HG03108 (cell line): Measurements from ENCODE around the gene FBXO41.

ENCODE experiments used
- ATAC-seq: cut with Tn5 transposase; IDR thresholded peaks from one replicate; pipeline ENCODE4 v1.9.1; 2021; ENCODE audit warnings: moderate library complexity; ENCODE audit not compliant: unreplicated experiment

FBXO41 gene

DNA sequence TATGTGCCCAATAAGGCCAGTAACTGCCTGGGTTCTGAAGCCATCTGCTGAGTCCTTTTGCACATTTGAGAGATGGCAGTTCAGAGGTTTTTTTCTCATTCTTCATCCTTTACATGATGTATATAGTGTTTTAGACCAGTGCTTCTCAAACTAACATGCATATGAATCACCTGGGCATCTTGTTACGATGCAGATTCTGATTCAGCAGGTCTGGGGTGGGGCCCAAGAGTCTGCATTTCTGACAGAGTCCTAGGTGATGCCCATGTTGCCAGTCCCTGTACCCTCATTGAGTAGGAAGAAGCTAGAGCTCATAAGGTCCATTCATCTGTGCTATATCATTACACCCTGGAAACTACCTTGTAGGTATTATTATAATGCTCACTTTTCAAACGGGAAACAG lies 66.5 kb downstream of the FBXO41 start:
- no peak for ATAC-seq

DNA sequence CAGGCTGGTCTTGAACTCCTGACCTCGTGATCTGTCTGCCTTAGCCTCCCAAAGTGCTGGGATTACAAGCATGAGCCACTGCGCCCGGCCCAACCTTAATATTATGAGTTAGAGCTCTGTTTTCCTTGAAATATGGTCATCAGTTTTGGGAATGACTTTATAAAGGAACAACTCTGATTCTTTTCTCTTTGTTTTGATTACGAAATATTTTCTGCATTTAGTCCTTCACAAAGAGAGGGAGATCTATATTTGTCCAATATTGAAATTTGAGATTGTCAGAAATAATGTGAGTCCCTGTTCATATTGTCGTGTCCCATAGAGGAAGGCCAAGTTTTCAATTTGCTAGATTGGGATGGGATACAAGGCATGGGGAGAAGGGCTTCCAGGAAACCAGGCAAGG lies 67.1 kb downstream of the FBXO41 start:
- ATAC-seq, result no peak

DNA sequence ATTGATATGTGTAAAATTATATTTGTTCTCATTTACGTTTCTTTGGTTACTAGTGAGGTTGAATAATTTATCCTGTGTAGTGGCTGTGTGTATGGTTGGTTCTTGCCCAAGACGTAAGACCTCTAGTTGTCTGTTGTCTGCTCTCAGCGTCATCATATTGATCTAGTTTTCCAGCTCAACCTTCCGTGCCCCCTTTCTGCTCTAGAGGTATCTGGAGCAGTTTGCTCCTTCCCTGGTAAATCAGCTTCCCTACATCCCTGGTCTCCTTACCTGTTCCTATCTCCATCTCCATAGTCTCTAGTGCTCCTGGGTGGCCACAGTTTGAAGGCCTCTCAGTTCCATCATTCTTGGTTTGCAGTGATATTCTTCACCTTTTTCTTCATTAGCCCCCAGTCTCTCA lies 69.0 kb downstream of the FBXO41 start:
- no peak for ATAC-seq

DNA sequence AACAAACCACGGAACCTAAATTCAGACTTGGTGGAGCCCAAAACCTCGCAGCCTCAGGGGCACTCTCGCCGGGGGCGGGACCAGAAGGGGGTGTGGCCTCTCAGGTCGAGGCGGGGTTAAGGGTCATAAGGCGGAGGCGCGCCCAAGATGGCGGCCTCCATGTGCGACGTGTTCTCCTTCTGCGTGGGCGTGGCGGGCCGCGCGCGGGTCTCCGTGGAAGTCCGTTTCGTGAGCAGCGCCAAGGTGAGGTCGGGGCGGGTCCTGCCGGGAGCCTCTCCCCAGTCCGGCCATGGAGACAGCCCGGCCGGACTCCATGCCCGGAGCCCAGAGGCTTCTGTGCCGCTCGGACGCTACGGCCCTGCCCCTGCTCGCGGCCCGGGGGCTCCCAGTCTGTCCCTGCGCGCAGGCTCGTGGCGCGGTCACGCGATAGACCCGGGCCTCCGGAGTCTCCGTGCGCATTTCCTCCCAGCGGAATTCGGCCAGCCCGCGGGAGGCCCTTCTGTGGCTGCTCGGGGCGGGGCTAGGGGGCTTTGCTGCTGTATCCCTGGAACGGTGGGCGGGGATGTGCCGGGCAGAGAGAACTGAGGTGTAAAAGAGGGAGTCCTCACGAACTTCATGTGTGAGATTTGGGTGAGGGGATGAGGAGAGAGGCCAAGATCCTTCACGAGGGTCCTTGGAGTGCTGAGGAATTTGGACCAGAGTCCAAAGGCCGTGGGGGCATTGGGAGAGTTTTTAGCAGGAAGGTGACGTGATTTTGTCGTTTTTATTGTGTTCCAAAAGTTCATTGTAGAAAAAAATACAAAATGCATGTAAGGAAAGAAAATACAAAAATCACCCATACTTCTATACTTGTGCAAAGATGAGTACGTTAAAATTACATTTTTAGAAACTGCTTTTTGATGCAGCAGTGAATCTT lies 69.9 kb downstream of the FBXO41 start, which contains the start of gene SMYD5:
TSS of gene SMYD5 (plus strand) at position 126 of the 916 bp plus-strand sequence. CDS start at position 148, 22 bp downstream.
- ATAC-seq, result peak; percentile 90

DNA sequence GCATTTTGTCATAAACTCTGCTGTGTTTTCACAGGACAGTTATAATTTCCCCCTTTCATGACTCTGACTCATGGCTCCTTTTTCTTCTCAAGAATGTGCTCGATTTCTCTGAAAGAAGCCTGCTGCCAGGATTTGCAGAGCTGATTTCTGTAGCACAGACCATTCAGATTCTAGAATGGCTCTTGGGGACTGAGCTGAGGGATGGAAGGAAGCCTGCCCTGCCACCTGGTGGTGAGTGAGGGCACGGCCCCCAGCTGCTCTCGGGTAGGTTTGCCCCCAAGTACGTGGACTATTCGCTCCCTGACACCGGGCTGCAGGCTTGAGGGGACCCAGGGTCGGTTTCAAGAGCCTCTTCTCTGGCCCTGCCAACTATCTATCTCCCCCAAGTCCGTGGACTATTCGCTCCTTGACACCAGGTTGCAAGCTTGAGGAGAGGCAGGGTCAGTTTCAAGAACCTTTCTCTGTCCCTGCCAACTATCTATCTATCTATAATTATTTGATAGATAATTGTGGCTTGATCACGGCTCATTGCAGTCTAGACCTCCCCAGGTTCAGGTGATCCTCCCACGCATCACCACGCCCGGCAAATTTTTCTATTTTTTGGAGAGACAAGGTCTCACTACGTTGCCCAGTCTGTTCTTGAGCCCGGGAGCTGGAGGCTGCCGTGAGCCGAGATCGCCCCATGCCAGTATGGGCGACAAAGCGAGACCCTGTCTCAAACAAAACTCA lies 71.7 kb downstream of the FBXO41 start:
- ATAC-seq, result peak; percentile 65

DNA sequence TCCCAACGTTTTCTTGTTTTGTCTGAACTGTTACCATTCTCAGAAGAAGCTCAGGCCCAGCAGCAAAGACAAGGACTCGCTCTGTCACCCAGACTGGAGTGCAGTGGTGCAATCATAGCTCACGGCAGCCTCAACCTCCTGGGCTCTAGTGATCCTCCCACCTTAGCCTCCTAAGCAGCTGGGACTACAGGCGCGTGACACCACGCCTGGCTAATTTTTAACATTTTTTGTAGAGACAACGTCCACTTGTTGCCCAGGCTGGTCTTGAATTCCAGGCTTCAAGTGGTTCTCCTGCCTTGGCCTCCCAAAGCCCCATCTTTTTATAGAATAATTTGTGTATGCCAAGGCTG lies 72.2 kb downstream of the FBXO41 start:
- no peak for ATAC-seq

DNA sequence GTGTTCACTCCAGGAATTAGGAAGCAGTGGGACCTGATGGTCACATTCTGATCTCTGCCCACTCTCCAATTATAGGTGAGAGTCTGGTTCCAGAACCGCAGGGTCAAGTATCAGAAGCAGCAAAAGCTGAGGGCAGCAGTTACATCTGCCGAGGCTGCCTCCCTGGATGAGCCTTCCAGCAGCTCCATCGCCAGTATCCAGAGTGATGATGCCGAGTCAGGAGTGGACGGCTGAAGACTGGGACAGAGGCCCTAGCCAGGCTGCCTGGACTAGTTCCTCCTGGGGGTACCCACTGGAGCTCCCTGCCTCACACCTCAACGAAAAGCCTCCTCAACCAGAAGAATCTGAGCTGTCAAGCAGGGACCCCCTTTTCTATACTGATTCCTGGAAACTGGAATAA lies 73.6 kb downstream of the FBXO41 start:
- ATAC-seq, result no peak

DNA sequence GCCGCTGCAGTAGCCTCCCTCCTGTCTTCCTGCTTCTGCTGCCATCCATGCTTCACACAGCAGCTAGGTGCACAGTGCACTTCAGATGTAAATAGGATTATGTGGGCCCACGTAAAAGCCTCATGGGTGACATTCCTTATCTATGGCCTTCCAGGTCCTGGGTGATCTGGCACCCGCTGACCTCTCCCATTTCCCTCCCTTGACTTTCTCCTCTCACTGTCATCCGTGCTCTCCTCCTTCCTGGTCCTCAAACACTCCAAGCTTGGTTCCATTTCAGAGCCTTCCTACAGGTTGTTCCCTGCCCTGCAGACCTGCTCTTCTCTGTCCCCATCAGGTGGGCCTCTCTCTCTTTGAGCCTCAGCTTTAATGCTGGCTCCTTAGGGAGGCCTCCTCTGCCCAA lies 74.3 kb downstream of the FBXO41 start:
- no peak for ATAC-seq

DNA sequence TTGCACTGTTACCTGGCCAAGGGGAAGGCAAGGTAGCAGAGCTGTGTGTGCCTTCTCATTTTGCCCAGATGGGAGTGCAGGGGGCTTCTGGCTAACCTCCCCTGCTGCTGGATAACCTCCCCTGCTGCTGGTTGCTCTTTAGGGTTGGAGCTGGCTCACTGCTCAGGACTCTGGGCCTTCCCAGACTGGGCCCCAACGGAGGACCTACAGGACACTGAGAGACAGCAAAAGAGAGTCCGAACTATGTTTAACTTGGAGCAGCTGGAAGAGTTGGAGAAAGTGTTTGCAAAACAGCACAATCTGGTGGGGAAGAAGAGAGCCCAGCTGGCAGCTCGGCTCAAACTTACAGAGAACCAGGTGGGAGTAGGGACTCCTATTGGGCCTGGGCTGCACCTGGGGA lies 76.0 kb downstream of the FBXO41 start:
- no peak for ATAC-seq

DNA sequence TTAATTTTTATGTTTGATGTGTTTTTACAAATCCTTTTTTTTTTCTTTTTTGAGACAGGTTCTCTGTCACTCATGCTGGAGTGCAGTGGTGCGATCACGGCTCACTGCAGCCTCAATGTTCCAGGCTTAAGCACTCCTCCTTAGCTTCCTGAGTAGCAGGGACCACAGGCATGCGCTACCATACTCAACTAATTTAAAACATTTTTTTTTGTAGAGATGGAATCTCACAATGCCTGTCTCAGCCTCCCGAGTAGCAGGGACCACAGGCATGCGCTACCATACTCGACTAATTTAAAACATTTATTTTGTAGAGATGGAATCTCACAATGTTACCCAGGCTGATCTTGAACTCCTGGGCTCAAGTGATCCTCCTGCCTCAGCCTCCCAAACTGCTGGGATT lies 78.7 kb downstream of the FBXO41 start:
- no peak for ATAC-seq
